Measurements from ENCODE around the gene FXYD7. TPM values are rescaled to one million over a fixed set of nuclear protein-coding genes. Genes with fewer than 3 reads are reported as not detected.

The FXYD7 gene
- total and polyA plus RNA-seq, 9 of the 15 experiments (the other 6 are each of a cell fraction or from before 2014, with no cell fraction given), result 0.10 to 0.80 (median 0.31) TPM; not detected in 3

DNA sequence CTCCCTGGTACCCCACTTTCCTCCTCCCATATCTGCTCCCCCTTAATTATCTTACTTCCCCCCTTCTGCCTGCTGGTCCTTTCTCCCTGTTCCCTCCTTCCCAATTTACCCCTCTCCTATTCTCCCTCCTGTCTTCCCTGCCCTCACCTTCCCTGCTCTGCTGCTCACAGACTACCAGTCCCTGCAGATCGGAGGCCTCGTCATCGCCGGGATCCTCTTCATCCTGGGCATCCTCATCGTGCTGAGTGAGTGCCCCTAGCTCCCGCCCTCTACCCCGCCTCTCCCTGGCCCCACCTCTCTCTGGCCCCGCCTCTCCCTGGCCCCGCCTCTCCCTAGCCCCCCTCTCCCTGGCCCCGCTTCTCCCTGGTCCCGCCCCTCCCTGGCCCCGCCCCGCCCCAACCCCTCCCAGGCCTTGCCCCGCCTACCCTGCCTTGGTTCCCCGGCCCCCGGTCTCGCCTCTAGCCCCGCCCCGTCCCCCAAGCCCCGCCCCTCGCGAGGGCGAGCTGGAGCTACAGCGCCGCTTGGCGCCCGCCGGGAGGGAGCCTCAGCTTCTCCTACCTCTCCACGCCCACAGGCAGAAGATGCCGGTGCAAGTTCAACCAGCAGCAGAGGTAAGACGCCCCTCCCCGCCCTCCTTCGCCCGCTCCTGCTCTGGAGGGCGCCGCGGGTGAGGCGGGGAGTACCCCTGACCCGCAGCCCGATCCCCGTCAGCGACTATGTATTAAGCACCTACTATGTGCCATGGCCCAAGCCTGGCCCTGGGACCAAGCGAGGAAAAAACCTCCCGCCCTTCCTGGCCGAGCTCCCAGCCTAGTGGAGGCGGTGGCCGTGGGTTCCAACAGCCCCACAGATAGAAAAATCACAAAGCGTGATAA, 1.9 kb upstream of the FXYD7 start (continued):
- TF ChIP-seq, protein P1, sequence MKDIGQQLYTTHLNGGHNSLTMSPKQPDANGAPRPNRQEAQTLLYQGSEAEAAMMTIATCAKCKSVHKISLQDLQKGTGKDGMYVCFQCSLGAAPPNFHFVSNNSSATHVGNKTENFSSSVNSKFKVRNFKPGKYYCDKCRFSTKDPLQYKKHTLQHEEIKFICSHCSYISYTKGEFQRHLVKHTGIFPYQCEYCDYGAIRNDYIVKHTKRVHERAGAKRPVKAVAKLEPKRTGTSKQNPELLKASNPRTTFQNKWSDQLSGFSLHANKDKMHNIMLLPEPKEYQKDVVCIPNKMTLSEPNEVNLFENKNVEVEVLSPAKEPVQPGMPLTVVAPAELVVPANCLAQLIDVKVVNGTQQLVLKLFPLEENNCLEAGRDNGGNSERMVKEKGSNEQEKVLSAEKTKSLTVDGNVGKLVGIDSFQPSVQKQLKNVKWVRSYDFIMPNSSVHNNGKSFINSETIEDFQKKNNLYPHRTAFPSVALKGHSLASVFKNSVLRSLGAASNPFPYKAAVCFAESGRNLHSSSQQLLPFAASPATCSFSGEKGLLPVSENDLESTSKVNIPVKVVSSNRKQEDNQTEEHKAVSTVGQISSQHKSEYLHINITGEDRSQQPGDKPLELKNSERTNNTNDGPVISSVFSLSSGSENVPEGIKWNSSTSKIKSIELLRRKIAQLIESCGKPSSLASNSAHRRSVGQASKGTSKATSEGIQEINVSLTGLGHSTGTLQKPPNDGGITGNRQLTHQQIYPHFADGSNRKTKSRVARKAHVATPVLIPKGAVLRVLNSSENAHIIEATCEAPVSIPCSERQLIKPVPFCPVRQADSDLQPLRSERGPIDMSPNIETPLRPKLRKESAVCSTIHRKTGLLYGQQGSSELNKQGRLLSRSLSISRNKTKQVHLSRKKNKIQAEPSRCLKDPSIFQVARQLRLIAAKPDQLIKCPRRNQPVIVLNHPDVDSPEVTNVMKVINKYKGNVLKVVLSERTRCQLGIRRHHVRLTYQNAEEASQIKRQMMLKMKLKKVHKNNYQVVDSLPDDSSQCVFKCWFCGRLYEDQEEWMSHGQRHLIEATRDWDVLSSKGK (CRISPR knock-in tag; IDR thresholded peaks at IDR 0.05), result no peak
- 0 out of 2 replicates have a peak, but pooled peaks have one; percentile 22 for TF ChIP-seq SREBF1 (IDR thresholded peaks at IDR 0.05; ENCODE audit: borderline replicate concordance, low read depth, low read length)
- TF ChIP-seq HDGF (IDR thresholded peaks at IDR 0.05), result 0 out of 2 replicates have a peak, but pooled peaks have one; percentile 43
- no peak for TF ChIP-seq ZNF57 (CRISPR knock-in tag; IDR thresholded peaks at IDR 0.05)
- no peak for TF ChIP-seq DNMT1 (IDR thresholded peaks at IDR 0.05)
- no peak for TF ChIP-seq POLR3G (IDR thresholded peaks at IDR 0.05; ENCODE audit: extremely low read depth, insufficient read length, insufficient replicate concordance)
- no peak for TF ChIP-seq KLF1 (tag; IDR thresholded peaks at IDR 0.05)
- no peak for TF ChIP-seq ZNF134 (CRISPR knock-in tag; conservative IDR thresholded peaks at IDR 0.05)
- TF ChIP-seq YY1 (IDR thresholded peaks at IDR 0.05; ENCODE audit: borderline replicate concordance in 1 of 3, control insufficient read depth in 1 of 3, extremely low read depth in 1 of 3, insufficient read depth in 3 of 3, insufficient read length in 1 of 3, insufficient replicate concordance in 2 of 3, low read depth in 1 of 3, low read length in 2 of 3), result no peak
- no peak for TF ChIP-seq ZNF121 (CRISPR knock-in tag; conservative IDR thresholded peaks at IDR 0.05)
- TF ChIP-seq PCBP2 (IDR thresholded peaks at IDR 0.05; ENCODE audit: low read depth, low read length, poor library complexity, severe bottlenecking), result no peak
- TF ChIP-seq ZNF316 (IDR thresholded peaks at IDR 0.05), result no peak
- TF ChIP-seq ZNF263 (CRISPR knock-in tag; IDR thresholded peaks at IDR 0.05; ENCODE audit: borderline replicate concordance), result no peak
- TF ChIP-seq UBTF (IDR thresholded peaks at IDR 0.05; ENCODE audit: borderline replicate concordance in 1 of 2, low read depth in 2 of 2, low read length in 2 of 2), result no peak
- TF ChIP-seq NKRF (IDR thresholded peaks at IDR 0.05; ENCODE audit: borderline replicate concordance), result no peak
- TF ChIP-seq PATZ1 (CRISPR knock-in tag; IDR thresholded peaks at IDR 0.05; ENCODE audit: borderline replicate concordance), result no peak
